ENCODE data around the gene ZNF284.

ZNF284 gene

GRCh38 chr19:44071824-44072542 is at the start of gene ZNF284:
ZNF284 (plus strand) TSS chr19:44072159; CDS start chr19:44076390, 4,231 bp downstream.
- DNase-seq (ENCODE audit: low spot score): peak; percentile 75

DNA sequence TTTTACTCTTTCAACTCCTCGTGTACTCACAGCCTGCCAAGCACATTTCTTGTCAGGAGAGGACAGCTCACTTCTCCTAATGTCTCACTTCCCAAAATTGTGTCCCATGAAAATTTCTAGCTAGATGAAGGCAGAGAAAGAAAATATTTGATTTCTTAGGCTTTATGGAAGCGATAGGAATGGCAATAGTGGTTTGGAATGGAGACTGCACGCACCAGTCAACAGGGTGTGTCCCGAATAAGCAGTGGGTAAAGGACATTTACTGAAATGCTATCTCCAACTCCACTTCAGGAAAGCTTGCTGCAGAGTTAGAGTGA is 47.1 kb upstream of the ZNF284 start:
- DNase-seq (ENCODE audit: low spot score): no peak

- peak; percentile 76 for DNase-seq (ENCODE audit: low spot score)
Observed at GRCh38 chr19:44025217-44025936, 46.6 kb upstream of the ZNF284 start, which contains the start of gene ZNF222. ZNF222 (plus strand) TSS chr19:44025379; CDS start chr19:44025437, 58 bp downstream.

DNA sequence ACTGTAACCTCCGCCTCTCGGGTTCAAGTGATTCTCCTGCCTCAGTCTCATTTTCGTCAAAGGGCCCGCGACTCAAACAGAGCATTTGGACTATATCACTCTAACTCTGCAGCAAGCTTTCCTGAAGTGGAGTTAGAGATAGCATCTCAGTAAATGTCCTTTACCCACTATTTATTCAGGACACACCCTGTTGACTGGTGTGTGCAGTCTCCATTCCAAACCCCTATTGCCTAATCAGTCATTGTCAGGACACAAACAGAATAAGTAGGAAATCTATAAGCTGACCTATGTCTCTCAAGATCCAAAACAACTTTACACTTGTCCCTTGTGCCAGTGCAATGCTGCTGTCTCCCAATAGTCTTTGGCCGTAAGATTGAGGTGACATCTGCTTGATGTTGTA is 45.3 kb upstream of the ZNF284 start:
- DNase-seq (ENCODE audit: low spot score): no peak

GRCh38 chr19:44032001-44032610 is 39.9 kb upstream of the ZNF284 start:
- no peak for DNase-seq (ENCODE audit: low spot score)

DNA sequence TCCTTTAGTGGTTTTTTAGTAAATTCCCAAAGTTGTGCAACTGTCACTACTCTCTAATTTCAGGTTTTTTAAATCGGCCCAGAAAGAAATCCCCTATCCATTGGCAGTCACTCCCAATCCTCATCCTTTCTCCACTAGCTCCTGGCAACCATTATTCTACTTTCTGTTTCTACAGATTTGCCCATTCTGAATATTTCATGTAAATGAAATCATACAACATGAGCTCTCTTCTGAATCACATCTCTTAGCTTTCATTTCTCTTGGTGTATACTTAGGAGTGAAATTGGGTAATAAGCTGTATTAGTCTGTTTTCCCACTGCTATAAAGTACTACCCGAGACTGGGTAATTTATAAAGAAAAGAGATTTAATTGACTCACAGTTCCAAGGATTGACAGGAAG is 29.8 kb upstream of the ZNF284 start:
- DNase-seq (ENCODE audit: low spot score): no peak

GRCh38 chr19:44050740-44051649 is 21.0 kb upstream of the ZNF284 start:
- no peak for DNase-seq (ENCODE audit: low spot score)

- peak; percentile 77 for DNase-seq (ENCODE audit: low spot score)
Observed at GRCh38 chr19:44051650-44052402, 20.1 kb upstream of the ZNF284 start, which contains the start of gene ZNF223. ZNF223 (plus strand) TSS chr19:44052036; CDS start chr19:44055177, 3,141 bp downstream.

GRCh38 chr19:44055870-44056269 is 16.1 kb upstream of the ZNF284 start:
- no peak for DNase-seq (ENCODE audit: low spot score)

GRCh38 chr19:44059229-44059628 is 12.7 kb upstream of the ZNF284 start:
- DNase-seq (ENCODE audit: low spot score): no peak

- DNase-seq (ENCODE audit: low spot score): no peak
Observed at GRCh38 chr19:44061038-44061437, 10.9 kb upstream of the ZNF284 start.

DNA sequence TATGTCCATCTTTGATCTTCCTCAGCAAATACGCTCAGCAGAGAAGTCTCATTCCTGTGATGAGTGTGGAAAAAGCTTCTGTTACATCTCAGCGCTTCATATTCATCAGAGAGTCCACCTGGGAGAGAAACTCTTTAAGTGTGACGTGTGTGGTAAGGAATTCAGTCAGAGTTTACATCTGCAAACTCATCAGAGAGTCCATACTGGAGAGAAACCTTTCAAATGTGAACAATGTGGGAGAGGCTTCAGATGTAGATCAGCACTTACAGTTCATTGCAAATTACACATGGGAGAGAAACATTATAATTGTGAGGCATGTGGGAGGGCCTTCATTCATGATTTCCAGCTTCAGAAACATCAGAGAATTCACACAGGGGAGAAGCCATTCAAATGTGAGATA is 5.7 kb upstream of the ZNF284 start:
- no peak for DNase-seq (ENCODE audit: low spot score)

GRCh38 chr19:44069415-44069814 is 2.5 kb upstream of the ZNF284 start:
- DNase-seq (ENCODE audit: low spot score): no peak

DNA sequence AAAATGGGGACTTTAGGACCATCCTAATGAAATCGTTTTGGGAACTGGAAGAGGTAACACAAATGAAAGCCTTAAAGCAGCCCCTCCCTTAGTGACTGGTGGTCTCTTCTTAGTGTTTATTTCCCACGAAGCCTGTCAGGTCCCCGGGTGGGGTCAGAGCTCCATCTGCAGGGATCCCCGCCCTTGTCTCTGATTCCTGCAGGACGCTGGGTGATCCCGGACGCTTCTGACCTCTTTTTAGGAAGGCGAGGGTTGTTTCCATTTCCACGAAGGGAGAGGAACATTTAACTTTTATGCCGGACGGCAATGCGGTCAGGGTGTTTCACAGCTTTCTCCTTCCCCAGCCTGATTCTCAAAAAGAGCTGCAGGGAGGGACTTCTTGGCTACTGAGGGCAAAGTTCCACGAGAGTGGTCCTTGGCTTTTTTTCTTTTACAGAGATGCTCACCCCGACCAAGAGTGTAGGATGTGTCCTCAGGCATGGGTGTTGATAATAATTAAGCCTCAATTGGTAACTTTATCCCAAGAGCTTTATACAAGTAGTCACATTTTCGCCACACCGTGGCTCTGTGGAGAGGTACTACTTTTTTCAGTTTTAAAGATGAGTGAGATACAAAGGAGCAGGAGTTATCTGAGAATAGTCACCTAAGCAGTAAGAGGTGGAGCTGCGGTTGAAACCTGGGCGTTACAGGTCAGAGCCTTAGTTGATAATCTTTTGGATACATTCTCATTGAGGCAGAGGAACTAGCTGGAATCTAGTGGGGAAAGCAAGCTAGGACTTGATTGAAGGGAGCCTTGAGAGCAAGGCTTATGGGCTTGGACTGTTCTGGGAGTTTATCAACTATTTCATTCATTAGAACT is 813 bp downstream of the ZNF284 start:
- no peak for DNase-seq (ENCODE audit: low spot score)

- no peak for DNase-seq (ENCODE audit: low spot score)
Observed at GRCh38 chr19:44076325-44076724, 4.4 kb downstream of the ZNF284 start.

DNA sequence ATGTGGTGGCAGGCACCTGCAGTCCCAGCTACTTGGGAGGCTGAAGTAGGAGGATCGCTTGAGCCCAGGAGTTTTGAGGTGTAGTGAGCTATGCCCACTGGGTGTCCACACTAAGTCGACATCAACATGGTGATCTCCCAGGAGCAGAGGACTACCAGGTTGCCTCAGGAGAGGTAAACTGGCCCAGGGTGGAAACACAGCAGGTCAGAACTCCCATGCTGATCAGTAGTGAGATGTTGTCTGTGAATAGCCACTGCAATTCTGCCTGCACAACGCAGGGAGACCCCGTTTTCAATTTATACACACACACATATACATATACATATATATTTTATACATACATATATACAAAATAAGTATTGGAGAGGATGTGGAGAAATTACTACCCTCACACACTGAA is 20.1 kb downstream of the ZNF284 start:
- no peak for DNase-seq (ENCODE audit: low spot score)

DNA sequence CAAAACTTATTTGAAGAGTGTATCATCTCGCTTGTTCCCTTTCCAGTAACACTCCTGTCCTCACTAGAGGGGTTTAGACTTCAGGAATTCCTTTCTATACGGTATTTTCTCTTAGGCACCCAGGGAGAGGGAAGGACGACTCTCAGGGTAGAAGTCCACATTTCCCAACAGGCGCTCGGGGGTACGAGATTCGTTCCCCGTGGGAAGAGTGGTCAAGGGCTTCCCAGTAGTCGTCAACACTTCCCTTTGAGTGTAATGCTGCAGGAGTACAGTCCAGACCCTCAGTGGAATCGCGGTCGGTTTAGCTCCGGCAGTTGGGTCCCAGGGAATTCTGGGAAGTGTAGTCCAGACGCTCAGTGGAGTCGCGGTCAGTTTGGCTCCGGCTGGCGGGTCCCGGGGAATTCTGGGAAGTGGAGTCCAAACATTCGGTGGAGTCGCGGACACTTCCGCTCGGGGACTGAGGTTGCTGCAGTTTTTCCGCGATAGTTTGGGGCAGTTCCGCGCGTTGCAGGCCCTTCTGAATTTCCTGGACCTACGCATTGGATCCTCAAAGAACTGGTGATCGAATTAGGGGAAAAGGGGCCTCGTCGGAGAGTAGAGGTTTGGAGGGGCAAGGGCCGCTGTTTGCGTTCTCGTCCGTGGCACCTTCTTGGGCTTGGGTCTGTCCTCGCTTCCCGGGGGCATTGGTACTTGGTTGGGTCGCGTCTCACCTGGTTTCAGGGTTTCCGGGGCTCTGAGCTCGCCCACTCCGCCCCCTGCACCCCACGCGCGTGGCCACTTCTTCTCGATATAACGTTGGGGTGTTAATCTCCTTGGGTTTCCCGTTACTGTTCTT is 22.2 kb downstream of the ZNF284 start, which contains the start of gene ZNF224:
Gene ZNF224 (plus strand): TSS at position 431 of the 835 bp plus-strand sequence. CDS start 3,513 bp downstream, outside the sequence.
- peak; percentile 85 for DNase-seq (ENCODE audit: low spot score)

DNA sequence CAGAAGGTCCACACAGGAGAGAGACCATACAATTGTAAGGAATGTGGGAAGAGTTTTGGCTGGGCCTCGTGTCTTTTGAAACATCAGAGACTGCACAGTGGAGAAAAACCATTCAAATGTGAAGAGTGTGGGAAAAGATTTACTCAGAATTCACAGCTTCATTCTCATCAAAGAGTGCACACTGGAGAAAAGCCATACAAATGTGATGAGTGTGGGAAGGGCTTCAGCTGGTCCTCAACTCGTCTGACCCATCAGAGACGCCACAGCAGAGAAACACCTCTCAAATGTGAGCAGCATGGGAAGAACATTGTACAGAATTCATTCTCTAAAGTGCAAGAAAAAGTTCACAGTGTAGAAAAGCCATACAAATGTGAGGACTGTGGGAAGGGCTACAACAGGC is 35.8 kb downstream of the ZNF284 start:
- DNase-seq (ENCODE audit: low spot score): no peak

- no peak for DNase-seq (ENCODE audit: low spot score)
Observed at GRCh38 chr19:44109458-44109857, 37.5 kb downstream of the ZNF284 start.

Data from kidney capillary endothelial cell (primary cell).